ENCODE data around the gene SCP2.

The SCP2 gene

GRCh38 chr1:53090227-53091147 lies 163.4 kb downstream of the SCP2 start:
- no peaks in the 10 kb centered on the region for H3K9me3 ChIP-seq (ENCODE audit: control insufficient read depth, insufficient read depth, low read depth, low read length)
- CTCF ChIA-PET, result interaction anchor here (1.7 kb wide), 1 partner anchor 95 kb away, joined by 4 read pairs; no protein-coding TSS in a partner anchor
- no peak for TF ChIP-seq ZNF24 (tag by site-specific recombination; IDR thresholded peaks at IDR 0.05)
- peak; percentile 41; the same call in 1 of the 2 replicates for TF ChIP-seq KLF1 (tag by site-specific recombination; IDR thresholded peaks at IDR 0.05)
- 0 out of 2 replicates have a peak, but pooled peaks have one; percentile 17 for TF ChIP-seq SP2 (tag by site-specific recombination; IDR thresholded peaks at IDR 0.05)
- 0 out of 2 replicates have a peak, but pooled peaks have one; percentile 27 for TF ChIP-seq ZIC2 (tag by site-specific recombination; IDR thresholded peaks at IDR 0.05)
- TF ChIP-seq ZNF311 (tag by site-specific recombination; IDR thresholded peaks at IDR 0.05; ENCODE audit: borderline replicate concordance), result no peak
- TF ChIP-seq ZNF140 (tag by site-specific recombination; IDR thresholded peaks at IDR 0.05), result no peak
- no peak for TF ChIP-seq ZNF335 (tag by site-specific recombination; conservative IDR thresholded peaks at IDR 0.05)
- no peaks in the 10 kb centered on the region for H3K36me3 ChIP-seq (ENCODE audit: control insufficient read depth in 2 of 2, insufficient read depth in 1 of 2, low read length in 2 of 2)
- no peak overlapping the region for H3K27ac ChIP-seq (ENCODE audit: extremely low read depth, low read depth, low read length)
- no peak overlapping the region for H3K4me3 ChIP-seq (ENCODE audit: low read depth, low read length)
- H3K4me1 ChIP-seq (ENCODE audit: control insufficient read depth, insufficient read depth, low read length), result no peaks in the 10 kb centered on the region
- POLR2A ChIA-PET, result no interaction called here

GRCh38 chr1:53091841-53092645 lies 165.0 kb downstream of the SCP2 start:
- H3K4me3 ChIP-seq (ENCODE audit: low read depth, low read length), result no peak overlapping the region

GRCh38 chr1:53092659-53093450 lies 165.8 kb downstream of the SCP2 start:
- Histone ChIP-seq H3K27ac (ENCODE audit: extremely low read depth, low read depth, low read length) (no peak overlapping the region), H3K4me1 (ENCODE audit: control insufficient read depth, insufficient read depth, low read length) (no peaks in the 10 kb centered on the region), H3K36me3 (ENCODE audit: control insufficient read depth in 2 of 2, insufficient read depth in 1 of 2, low read length in 2 of 2) (no peaks in the 10 kb centered on the region), H3K4me3 (ENCODE audit: low read depth, low read length) (no peak overlapping the region), H3K9me3 (ENCODE audit: control insufficient read depth, insufficient read depth, low read depth, low read length) (no peaks in the 10 kb centered on the region)
- CTCF ChIA-PET, result interaction anchor here (0.7 kb wide), 1 partner anchor 131 kb away, joined by 3 read pairs; no protein-coding TSS in a partner anchor
- POLR2A ChIA-PET, result no interaction called here
- TF ChIP-seq ZNF37A (tag by site-specific recombination; IDR thresholded peaks at IDR 0.05) (no peak), IKZF3 (tag by site-specific recombination; IDR thresholded peaks at IDR 0.05) (no peak), ZNF645 (tag by site-specific recombination; IDR thresholded peaks at IDR 0.05) (no peak), ZBTB20 (tag by site-specific recombination; IDR thresholded peaks at IDR 0.05) (no peak), ZNF274 (IDR thresholded peaks at IDR 0.05; ENCODE audit: low read length) (no peak), ZNF274 (tag by site-specific recombination; IDR thresholded peaks at IDR 0.05; ENCODE audit: borderline replicate concordance) (no peak)

More at GRCh38 chr1:53091841-53092645, 165.0 kb downstream of the SCP2 start:
- no peak overlapping the region for H3K27ac ChIP-seq (ENCODE audit: extremely low read depth, low read depth, low read length)
- POLR2A ChIA-PET, result no interaction called here
- H3K4me1 ChIP-seq (ENCODE audit: control insufficient read depth, insufficient read depth, low read length), result no peaks in the 10 kb centered on the region
- CTCF ChIA-PET, result no interaction called here
- no peaks in the 10 kb centered on the region for H3K9me3 ChIP-seq (ENCODE audit: control insufficient read depth, insufficient read depth, low read depth, low read length)
- no peaks in the 10 kb centered on the region for H3K36me3 ChIP-seq (ENCODE audit: control insufficient read depth in 2 of 2, insufficient read depth in 1 of 2, low read length in 2 of 2)
- TF ChIP-seq PRDM6 (tag by site-specific recombination; IDR thresholded peaks at IDR 0.05) (no peak), ZNF776 (tag by site-specific recombination; IDR thresholded peaks at IDR 0.05; ENCODE audit: borderline replicate concordance) (no peak)
